ENCODE data around the gene ZBTB45.
"Not testable (repeated sequence)": the region's sequence is repeated elsewhere in the genome, so short reads cannot be mapped to it uniquely, and the experiment has no call there.

ZBTB45 gene

DNA sequence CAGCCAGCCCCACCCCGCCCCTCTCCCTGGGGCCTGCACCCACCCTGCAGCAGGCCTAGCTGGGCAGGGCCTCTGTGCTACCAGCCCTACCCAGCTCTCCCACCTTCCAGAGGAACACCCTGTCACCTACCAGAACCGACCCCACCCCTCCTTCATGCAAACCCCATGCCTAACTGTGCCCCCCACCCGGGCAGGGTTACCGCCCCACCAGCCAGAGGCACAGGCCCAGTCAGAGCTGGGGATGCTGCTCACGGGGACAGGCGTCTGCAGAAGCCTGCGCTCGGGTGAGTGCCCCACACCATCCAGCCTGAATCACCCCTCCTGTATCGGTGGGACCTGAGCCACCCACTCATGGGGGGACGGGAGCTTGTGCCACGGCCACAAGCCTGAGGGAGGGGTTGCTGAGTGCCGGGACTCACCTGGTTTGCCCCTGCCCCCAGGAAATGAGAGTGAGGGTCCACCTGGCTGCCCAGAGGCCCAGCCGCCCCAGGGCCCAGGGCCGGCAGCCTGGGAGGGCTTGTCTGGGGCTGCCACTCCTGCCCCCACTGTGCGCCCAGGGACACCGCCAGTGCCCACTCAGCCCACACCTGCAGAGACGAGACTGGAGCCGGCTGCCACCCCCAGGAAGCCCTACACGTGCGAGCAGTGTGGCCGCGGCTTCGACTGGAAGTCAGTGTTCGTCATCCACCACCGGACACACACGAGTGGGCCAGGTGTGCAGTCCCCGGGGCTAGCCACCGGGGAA is 39.7 kb downstream of the ZBTB45 start:
- FAIRE-seq (no peak), DNase-seq (ENCODE audit: extremely low spot score, insufficient read length, low read depth) (no peak)

DNA sequence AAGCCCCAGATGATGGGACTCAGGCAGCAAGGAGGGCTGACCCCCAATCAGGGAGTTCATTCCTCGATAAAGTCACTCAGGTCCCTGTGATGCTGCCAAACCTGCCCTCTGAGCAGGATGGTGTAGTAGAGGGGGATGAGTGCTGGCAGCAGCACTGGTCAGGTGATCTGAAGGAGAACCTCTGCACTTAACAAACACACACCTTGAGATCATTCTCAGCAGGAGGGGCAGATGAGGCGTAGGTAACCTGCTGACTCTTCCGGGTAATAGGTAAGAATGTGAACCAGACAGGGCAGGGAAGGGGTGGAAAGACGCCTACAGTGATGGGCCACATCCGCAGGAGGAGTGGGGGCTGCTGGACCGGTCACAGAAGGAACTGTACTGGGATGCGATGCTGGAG is 40.3 kb downstream of the ZBTB45 start:
- FAIRE-seq (no peak), DNase-seq (ENCODE audit: extremely low spot score, insufficient read length, low read depth) (no peak)

DNA sequence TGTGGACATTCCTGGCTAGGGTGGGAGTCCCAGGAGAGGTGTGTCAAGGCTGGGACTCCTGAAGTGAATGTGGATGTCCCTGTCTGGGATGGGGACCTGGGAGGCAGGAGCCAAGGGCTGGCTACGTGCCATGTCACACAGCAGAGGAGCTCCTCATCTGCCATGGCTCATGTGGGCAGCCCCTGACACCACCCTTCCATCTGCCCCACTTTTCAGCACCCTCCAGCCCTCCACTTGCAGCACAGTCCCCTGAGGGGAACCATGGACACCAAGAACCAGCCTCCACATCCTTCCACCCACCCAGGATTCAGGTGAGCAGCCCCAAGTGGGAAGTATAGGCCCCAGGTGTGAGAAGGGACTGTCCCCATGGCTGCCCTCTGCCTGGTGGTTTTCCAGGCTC is 41.7 kb downstream of the ZBTB45 start:
- FAIRE-seq = no peak
- DNase-seq (ENCODE audit: extremely low spot score, insufficient read length, low read depth) = no peak

DNA sequence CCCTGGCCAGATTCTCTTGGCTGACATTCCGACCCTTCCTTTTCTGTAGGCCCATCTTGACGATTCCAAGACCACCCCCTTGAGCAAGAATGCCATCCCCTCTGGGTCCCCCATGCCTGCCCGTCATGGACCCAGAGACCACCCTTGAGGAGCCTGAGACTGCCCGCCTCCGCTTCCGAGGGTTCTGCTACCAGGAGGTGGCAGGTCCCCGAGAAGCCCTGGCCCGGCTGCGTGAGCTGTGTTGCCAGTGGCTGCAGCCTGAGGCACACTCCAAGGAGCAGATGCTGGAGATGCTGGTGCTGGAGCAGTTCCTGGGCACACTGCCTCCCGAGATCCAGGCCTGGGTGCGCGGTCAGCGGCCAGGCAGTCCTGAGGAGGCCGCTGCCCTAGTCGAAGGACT is 42.5 kb downstream of the ZBTB45 start:
- DNase-seq (ENCODE audit: extremely low spot score, insufficient read length, low read depth) (no peak), FAIRE-seq (no peak)

- FAIRE-seq (no peak), DNase-seq (ENCODE audit: extremely low spot score, insufficient read length, low read depth) (no peak)
Observed at GRCh38 chr19:58476498-58477015, 43.1 kb downstream of the ZBTB45 start.

GRCh38 chr19:58475714-58476497 is 43.7 kb downstream of the ZBTB45 start, which contains the start of gene ZNF446:
ZNF446 (plus strand) TSS chr19:58476352; CDS start chr19:58477219, 867 bp downstream.
- FAIRE-seq (peak; percentile 99), DNase-seq (ENCODE audit: extremely low spot score, insufficient read length, low read depth) (peak; percentile 87)

DNA sequence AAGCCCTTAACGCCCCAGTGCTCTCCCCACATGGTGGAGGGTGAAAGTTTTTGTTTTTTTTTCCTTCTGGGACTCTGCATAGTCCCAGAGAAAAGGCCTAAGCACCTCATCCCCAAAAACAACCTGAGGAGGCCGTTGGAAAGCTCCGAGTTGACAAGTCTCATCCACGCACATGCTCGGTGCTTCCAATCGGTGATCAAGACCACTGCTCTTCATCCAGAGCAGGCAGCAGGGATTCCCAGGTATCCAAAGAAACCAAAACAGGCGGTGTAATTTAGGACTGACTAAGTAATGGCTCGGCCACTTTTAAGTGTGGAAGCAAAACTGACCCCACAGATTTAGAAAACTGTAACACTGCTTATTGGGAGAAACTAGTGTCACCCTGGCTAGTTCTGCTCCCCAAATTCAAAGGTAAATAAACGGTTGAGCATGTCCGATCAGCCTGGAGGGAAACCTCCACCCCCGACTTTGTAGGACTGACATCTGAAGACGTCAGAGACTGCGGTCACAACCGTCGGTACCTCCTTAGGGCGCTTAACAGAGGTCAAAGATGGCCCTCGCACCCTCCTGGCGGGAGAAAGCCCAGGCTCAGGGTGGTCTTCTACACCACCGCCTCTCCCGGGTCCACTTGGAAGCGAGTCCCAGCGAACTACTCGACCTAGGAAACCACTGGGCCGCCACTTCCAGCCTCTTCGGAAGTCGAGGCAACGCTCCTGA is 44.5 kb downstream of the ZBTB45 start:
- FAIRE-seq (no peak), DNase-seq (ENCODE audit: extremely low spot score, insufficient read length, low read depth) (no peak)

DNA sequence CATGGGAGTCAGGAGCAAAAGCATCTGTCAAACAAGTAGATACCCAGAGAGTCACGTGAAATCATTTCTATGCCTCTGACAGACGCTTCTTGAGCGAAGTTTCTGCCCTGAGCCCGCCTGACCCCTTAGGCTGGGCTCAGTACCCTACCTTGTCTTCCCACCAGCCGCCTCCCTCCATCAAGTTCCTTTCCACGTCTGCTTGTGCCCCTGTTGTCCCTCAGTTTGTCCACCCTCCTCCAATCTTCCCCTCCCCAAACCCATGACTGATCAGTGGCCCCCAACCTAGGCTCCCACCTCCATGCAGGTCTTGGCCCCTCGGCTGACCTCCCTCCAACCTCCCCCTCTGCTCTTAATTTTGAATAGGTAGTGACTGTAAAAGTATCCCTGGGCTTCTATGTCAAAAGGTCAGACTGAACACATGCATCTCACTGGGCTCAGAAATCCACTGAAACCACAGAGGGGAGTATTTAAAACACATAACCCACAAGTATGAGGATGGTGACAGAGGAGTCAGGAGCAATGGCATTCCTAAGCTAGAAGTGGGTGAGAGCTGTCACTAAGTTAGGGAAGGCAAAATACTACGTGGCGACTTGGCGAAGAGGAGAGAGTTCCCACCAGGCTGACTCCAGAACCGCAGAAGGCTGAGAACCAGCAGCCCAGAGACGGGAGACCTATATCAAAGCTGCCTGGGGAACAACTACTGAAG is 45.2 kb downstream of the ZBTB45 start:
- no peak for DNase-seq (ENCODE audit: extremely low spot score, insufficient read length, low read depth)
- no peak for FAIRE-seq

DNA sequence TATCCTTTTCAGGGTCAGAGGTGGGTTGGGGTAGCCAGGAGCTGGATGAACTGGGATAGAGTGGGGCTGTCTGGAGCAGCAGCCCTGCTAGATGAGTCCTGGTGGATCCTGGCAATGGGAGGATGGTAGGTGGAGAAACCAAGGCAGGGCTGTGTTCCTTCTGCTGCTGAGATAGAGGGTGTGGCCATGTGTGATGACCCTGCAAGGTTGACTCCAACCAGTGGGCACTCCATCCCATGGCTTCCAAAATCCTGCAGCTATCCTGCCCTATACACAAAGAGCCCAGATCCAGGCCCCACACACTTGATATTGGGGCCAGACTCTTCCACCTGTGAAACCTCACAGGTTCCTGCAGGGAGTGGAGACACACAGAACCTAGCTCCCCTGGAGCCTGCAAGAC is 45.8 kb downstream of the ZBTB45 start:
- FAIRE-seq (no peak), DNase-seq (ENCODE audit: extremely low spot score, insufficient read length, low read depth) (no peak)

- FAIRE-seq (no peak), DNase-seq (ENCODE audit: extremely low spot score, insufficient read length, low read depth) (no peak)
Observed at GRCh38 chr19:58471736-58472135, 47.9 kb downstream of the ZBTB45 start.

GRCh38 chr19:58470837-58471543 is 48.6 kb downstream of the ZBTB45 start:
- DNase-seq (ENCODE audit: extremely low spot score, insufficient read length, low read depth); FAIRE-seq: not testable (repeated sequence)

GRCh38 chr19:58469241-58470013 is 50.2 kb downstream of the ZBTB45 start:
- no peak for DNase-seq (ENCODE audit: extremely low spot score, insufficient read length, low read depth)
- no peak for FAIRE-seq

- FAIRE-seq (no peak), DNase-seq (ENCODE audit: extremely low spot score, insufficient read length, low read depth) (no peak)
Observed at GRCh38 chr19:58468216-58468839, 51.3 kb downstream of the ZBTB45 start.

DNA sequence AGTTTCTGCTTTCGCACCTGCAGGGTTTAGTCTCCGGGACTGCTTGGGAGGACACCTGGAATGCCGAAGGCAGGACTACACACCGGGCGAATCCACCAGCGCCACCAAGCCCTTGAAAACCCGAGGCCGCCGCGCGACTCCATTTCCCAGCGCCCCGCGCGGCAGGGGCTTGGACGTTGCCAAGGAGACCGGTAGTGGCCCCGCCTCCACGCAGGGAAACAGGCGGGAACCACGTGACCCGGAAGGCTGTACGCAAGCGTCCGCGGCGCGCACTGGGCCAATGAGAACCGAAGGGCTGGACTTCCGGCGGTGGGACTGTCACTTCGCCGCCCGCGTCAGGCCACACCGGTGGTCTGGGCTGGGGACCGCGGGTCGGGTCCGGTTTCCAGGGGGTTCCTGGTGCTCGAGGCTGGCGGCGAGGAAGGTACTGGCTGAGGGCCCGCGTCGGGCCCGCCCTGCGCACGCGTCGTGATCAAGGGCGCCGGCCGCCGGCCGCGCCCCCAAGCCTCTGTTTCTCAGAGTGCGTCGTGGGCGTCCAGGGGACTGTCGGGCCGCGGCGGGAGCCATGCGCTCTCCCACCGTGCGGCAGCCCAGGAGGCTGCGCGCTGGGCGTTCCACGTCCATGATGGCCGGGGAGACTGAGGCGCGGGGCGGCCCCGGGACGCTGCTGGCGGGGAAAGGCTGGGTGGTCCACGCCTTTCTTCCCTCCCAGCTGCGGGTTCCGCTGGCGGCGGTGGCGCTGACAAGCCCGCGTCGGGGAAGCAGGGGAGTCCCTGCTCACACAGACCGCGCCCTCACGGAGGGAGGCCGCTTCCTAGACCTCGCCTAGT is 52.6 kb downstream of the ZBTB45 start, which contains the start of gene ZNF324:
Gene ZNF324, plus strand, starts transcription at position 321 of the 830 bp plus-strand sequence. CDS start 2,106 bp downstream, outside the sequence.
- DNase-seq (ENCODE audit: extremely low spot score, insufficient read length, low read depth) (peak; percentile 96), FAIRE-seq (peak; percentile 97)

GRCh38 chr19:58466089-58466759 is 53.4 kb downstream of the ZBTB45 start:
- DNase-seq (ENCODE audit: extremely low spot score, insufficient read length, low read depth) = no peak
- no peak for FAIRE-seq
